Camera-type eye (tissue), 1 donor: ENCODE data around the gene MRLN. TPM values are rescaled to one million over a fixed set of nuclear protein-coding genes. Genes with fewer than 3 reads are reported as not detected.

Experiments used
- total RNA-seq: library from RNA; depleted of rRNA; stranded (reverse); fragments of >200 nt; gene quantifications from one replicate; pipeline ENCODE4 v1.2.3, GENCODE V29; 2014

The MRLN gene
- total RNA-seq = 23.1 TPM

DNA sequence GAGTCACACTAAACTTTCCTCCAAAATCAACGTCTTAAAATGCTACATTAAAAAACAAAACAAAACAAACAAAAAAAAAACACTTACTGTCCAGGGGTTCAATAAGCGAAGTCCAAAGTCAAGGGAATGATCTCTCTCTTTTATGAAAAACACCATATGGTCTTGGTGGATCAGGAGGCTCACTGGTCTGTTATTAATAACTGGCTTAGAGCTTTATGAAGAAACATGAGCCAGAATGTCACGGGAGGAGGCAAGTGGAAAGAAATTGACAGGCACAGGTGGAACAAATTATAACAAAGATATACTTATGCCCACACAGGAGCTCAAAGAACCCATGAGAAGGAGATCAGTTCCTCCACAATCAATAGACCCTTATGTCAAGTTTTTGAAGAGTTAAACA, at the start of gene MRLN:
Gene MRLN (minus strand): TSS at position 189 of the 400 bp plus-strand sequence.

DNA sequence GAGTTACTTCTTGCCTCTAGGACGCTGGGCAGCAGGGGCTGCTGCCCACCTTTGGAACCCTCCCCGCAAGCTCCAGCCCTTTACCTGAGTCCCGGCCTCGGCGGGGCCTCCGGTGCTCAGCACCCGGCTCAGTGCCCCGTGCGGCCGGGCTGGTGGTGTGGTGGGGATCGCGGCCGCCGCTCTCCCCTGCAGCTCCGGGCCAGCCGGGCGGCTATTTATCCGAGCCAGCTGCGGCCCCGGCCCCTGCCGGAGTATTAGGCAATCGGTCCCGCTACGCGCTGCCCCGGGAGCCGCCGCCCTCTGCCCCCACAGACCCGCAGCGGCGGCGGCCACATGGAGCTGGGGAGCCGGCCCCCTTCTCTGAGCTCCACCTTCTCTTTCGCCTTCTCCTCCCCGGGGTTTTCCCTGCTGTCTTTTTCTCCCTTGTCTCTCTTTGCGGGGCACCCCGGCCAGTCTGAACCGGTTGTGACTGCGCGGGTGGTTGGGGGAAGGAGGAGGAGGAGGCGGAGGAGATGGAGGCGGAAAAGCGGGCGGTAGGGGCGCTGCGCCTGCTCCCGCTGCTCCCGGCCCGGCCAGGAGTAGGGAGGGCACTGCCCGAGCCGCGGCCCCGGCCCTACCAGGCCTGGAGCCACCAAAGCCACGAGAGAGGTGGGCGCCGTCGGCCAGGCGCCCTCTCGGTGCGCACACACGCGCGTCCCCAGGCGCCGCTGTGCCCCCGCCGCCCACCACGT, 43.7 kb downstream of the MRLN start, which contains the start of gene SLC16A9:
Gene SLC16A9 (minus strand): TSS at position 456 of the 731 bp plus-strand sequence. CDS start 25,559 bp downstream, outside the sequence.

Other genes starting within 250 kb of the MRLN start
- 32.4 TPM for gene SLC16A9, start 43.6 kb downstream of the MRLN start, total RNA-seq
- gene CCDC6, start 153.1 kb upstream of the MRLN start, total RNA-seq = 45.8 TPM